HUES6 (cell line): Measurements from ENCODE around the gene CROCC.
A peak's percentile ranks its signal among the peaks of the same experiment; 100 is the strongest.
"Not testable (repeated sequence)": the region's sequence is repeated elsewhere in the genome, so short reads cannot be mapped to it uniquely, and the experiment has no call there.

Experiments used
- H3K27ac ChIP-seq: 2 replicates; pipeline ENCODE4 v1.7.0; 2013; ENCODE audit warnings: low read depth, mild to moderate bottlenecking, low read length, inconsistent platforms
- H3K27me3 ChIP-seq: 2 replicates; pipeline ENCODE4 v1.6.1; 2013; ENCODE audit warnings: low read length; ENCODE audit not compliant: control insufficient read depth, insufficient read depth
- H3K36me3 ChIP-seq: 2 replicates; pipeline ENCODE4 v1.6.1; 2013; ENCODE audit warnings: low read length; ENCODE audit not compliant: control insufficient read depth, insufficient read depth
- H3K4me1 ChIP-seq: 2 replicates; pipeline ENCODE4 v1.6.1; 2013; ENCODE audit warnings: low read length; ENCODE audit not compliant: control insufficient read depth, insufficient read depth
- H3K4me3 ChIP-seq: 2 replicates; pipeline ENCODE4 v1.5.1; 2013; ENCODE audit warnings: low read depth, low read length
- H3K9ac ChIP-seq: one replicate; pipeline ENCODE4 v1.6.1; 2013; ENCODE audit warnings: mild to moderate bottlenecking, low read length
- H3K9me3 ChIP-seq: 2 replicates; pipeline ENCODE4 v1.6.1; 2013; ENCODE audit warnings: low read depth, low read length; ENCODE audit not compliant: control insufficient read depth, insufficient read depth

Gene CROCC

GRCh38 chr1:16890539-16891021, 31.2 kb upstream of the CROCC start:
- H3K27ac ChIP-seq = not testable (repeated sequence)

DNA sequence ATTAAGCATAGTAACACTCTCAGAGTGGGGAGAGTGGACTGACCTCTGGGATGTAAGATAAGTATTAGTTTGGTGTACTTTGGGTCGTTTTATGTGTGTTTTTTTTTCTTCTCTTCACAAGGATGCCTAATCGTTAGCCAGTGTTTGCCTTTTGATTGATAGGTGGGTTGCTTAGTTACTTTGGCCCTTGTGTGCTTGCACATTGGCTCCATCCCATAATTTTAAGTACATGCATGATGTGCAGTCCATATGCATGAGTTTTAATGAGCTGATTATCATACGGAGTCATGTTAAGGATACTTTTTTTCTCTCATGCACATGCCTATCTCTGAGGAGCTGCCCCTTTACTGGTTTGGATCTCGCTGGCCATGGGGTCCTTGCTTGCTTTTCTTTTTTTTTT, 30.7 kb upstream of the CROCC start:
- not testable (repeated sequence) for H3K4me3 ChIP-seq, H3K9ac ChIP-seq, H3K9me3 ChIP-seq, H3K4me1 ChIP-seq, H3K27ac ChIP-seq, H3K27me3 ChIP-seq, H3K36me3 ChIP-seq

More at GRCh38 chr1:16890539-16891021, 31.2 kb upstream of the CROCC start:
- not testable (repeated sequence) for H3K27me3 ChIP-seq, H3K9ac ChIP-seq, H3K36me3 ChIP-seq, H3K4me1 ChIP-seq, H3K9me3 ChIP-seq, H3K4me3 ChIP-seq

DNA sequence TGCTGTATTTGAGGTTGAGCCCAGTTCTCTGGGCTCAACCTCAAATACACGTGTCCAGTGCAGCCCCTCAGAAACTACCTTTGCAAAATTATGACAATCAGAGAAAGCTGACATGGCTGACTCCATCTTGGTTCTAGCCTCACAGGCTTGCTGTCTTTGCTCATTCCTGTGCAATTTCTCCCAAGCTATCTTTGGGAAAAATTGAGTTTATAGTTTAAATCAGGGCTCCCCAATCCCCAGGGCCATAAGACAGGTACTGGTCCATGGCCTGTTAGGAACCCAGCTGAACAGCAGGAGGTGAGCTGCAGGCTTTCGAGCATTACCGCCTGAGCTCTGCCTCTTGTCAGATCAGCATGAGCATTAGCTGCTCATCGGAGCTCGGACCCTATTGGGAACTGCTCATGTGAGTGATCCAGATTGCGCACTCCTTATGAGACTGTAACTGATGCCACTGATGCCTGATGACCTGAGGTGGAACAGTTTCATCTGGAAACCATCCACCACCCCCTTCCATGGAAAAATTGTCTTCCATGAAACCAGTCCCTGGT, 28.7 kb upstream of the CROCC start:
- H3K9me3 ChIP-seq, H3K4me1 ChIP-seq, H3K9ac ChIP-seq, H3K4me3 ChIP-seq, H3K27me3 ChIP-seq, H3K27ac ChIP-seq, H3K36me3 ChIP-seq: not testable (repeated sequence)

- not testable (repeated sequence) for H3K27ac ChIP-seq, H3K4me3 ChIP-seq, H3K4me1 ChIP-seq, H3K27me3 ChIP-seq, H3K9ac ChIP-seq, H3K9me3 ChIP-seq, H3K36me3 ChIP-seq
Observed at GRCh38 chr1:16893796-16894195, 27.9 kb upstream of the CROCC start.

DNA sequence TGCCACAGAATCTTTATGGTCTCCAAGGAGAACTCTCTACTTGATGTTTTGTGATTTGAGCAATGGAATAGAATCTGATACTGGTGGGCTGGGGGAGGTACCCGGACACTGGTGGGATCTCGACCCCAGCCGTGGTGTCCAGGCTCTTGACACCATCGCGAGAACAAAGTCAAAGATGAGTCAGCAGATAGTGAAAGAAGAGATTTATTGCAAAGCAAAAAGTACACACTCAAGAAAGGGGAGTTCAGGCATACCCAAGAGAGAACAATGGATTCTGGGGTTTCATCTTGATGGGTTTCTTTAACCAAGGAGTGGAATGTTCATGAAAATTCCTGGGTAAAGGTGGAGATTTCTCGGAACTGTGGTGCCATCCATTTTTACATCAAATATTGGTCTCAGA, 27.4 kb upstream of the CROCC start:
- not testable (repeated sequence) for H3K4me1 ChIP-seq, H3K27me3 ChIP-seq, H3K9me3 ChIP-seq, H3K9ac ChIP-seq, H3K36me3 ChIP-seq, H3K27ac ChIP-seq, H3K4me3 ChIP-seq

DNA sequence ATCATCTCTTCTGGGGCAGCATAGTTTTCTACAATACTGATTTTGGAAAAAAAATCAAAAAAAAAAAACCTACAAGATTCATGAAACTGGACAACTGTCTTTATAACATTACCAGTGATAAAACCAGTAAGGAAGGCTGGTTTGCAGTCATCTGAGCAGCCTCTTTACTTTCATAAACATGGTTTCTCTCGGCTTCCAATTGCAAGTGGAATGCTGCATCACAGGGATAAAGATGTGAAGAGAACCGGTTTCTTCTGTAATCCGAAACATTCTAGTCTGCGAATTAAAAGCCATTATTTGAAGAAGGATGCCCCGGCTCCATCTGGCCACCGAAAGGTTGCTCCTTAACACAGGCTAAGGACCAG, 26.5 kb upstream of the CROCC start:
- H3K4me1 ChIP-seq, H3K9me3 ChIP-seq, H3K27ac ChIP-seq, H3K36me3 ChIP-seq, H3K9ac ChIP-seq, H3K27me3 ChIP-seq: not testable (repeated sequence)
- H3K4me3 ChIP-seq = peak overlapping the region; percentile 46

GRCh38 chr1:16895598-16896315, 26.0 kb upstream of the CROCC start, which contains the start of gene RNU1-2:
TSS of gene RNU1-2 (plus strand) at chr1:16895980.
- H3K27me3 ChIP-seq, H3K36me3 ChIP-seq, H3K9me3 ChIP-seq, H3K4me1 ChIP-seq: not testable (repeated sequence)
- Histone ChIP-seq H3K4me3 (peak within 1 kb of the TSS; percentile 55), H3K27ac (peak within 1 kb of the TSS; percentile 94), H3K9ac (peak within 1 kb of the TSS; percentile 96)

- not testable (repeated sequence) for H3K36me3 ChIP-seq, H3K27me3 ChIP-seq, H3K9me3 ChIP-seq
- peak overlapping the region; percentile 71 for H3K9ac ChIP-seq
- H3K27ac ChIP-seq = peak overlapping the region; percentile 24; the same call in 1 of the 2 replicates
- peaks cover 10% of the 10 kb centered on the region for H3K4me1 ChIP-seq
- H3K4me3 ChIP-seq = peak overlapping the region; percentile 55
Observed at GRCh38 chr1:16896316-16897055, 25.2 kb upstream of the CROCC start.

GRCh38 chr1:16897653-16898052, 24.1 kb upstream of the CROCC start:
- not testable (repeated sequence) for H3K9ac ChIP-seq, H3K4me3 ChIP-seq, H3K27ac ChIP-seq, H3K27me3 ChIP-seq, H3K36me3 ChIP-seq, H3K9me3 ChIP-seq
- H3K4me1 ChIP-seq = peaks cover 10% of the 10 kb centered on the region

GRCh38 chr1:16898298-16898697, 23.4 kb upstream of the CROCC start:
- not testable (repeated sequence) for H3K36me3 ChIP-seq, H3K27me3 ChIP-seq, H3K27ac ChIP-seq, H3K9ac ChIP-seq, H3K4me3 ChIP-seq, H3K9me3 ChIP-seq
- H3K4me1 ChIP-seq = peaks cover 15% of the 10 kb centered on the region

- H3K4me1 ChIP-seq = peaks cover 21% of the 10 kb centered on the region
Observed at GRCh38 chr1:16899020-16899419, 22.7 kb upstream of the CROCC start.

More at GRCh38 chr1:16899020-16899419, 22.7 kb upstream of the CROCC start:
- not testable (repeated sequence) for H3K36me3 ChIP-seq, H3K27me3 ChIP-seq, H3K9ac ChIP-seq, H3K9me3 ChIP-seq, H3K4me3 ChIP-seq, H3K27ac ChIP-seq
